ENCODE measurements around the gene SLC16A1.

DNA sequence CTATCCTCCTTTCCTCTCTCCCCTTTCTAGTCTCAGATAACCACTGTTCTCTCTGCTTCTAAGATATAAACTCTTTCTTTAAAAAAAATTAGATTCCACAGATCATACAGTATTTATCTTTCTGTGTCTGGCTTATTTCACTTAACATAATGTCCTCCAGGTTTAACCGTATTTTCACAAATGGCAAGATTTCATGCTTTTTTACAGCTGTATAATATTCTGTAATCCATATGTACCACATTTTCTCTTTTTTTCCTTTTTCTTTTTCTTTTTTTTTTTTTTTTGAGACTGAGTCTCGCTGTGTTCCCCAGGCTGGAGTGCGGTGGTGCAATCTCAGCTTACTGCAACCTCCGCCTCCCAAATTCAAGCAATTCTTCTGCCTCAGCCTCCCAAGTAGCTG is 5.1 kb upstream of the SLC16A1 start:
- TF ChIP-seq POLR2AphosphoS5 (IDR thresholded peaks at IDR 0.05; ENCODE audit: low read depth, low read length) (no peak), TAF1 (IDR thresholded peaks at IDR 0.05; ENCODE audit: low read depth, low read length) (no peak), POLR2A (IDR thresholded peaks at IDR 0.05; ENCODE audit: low read depth, low read length) (no peak), SPI1 (IDR thresholded peaks at IDR 0.05; ENCODE audit: low read depth, low read length) (no peak)

Data from GM12891 (cell line).